GM04503 (cell line): ENCODE data around the gene FTCD.

ENCODE experiments used
- DNase-seq: peaks from one replicate; pipeline ENCODE4 v3.0.0-alpha.2; 2012; ENCODE audit warnings: low read depth

The FTCD gene

GRCh38 chr21:46124083-46124925 is 31.1 kb downstream of the FTCD start:
- DNase-seq = no peak

GRCh38 chr21:46122758-46123683 is 32.4 kb downstream of the FTCD start:
- no peak for DNase-seq

- peak; percentile 62 for DNase-seq
Observed at GRCh38 chr21:46122237-46122671, 33.1 kb downstream of the FTCD start.

- no peak for DNase-seq
Observed at GRCh38 chr21:46121286-46122221, 33.8 kb downstream of the FTCD start.

- no peak for DNase-seq
Observed at GRCh38 chr21:46120301-46121285, 34.8 kb downstream of the FTCD start.

- no peak for DNase-seq
Observed at GRCh38 chr21:46119637-46120271, 35.6 kb downstream of the FTCD start.

- DNase-seq = no peak
Observed at GRCh38 chr21:46119144-46119636, 36.2 kb downstream of the FTCD start.

- DNase-seq = no peak
Observed at GRCh38 chr21:46118316-46119143, 36.8 kb downstream of the FTCD start.

- DNase-seq = no peak
Observed at GRCh38 chr21:46117586-46118315, 37.6 kb downstream of the FTCD start.

- no peak for DNase-seq
Observed at GRCh38 chr21:46116776-46117585, 38.4 kb downstream of the FTCD start.

GRCh38 chr21:46116189-46116775 is 39.1 kb downstream of the FTCD start:
- no peak for DNase-seq

GRCh38 chr21:46115441-46116188 is 39.8 kb downstream of the FTCD start:
- no peak for DNase-seq

GRCh38 chr21:46114963-46115362 is 40.4 kb downstream of the FTCD start:
- DNase-seq = no peak

- no peak for DNase-seq
Observed at GRCh38 chr21:46113497-46114176, 41.7 kb downstream of the FTCD start.

- DNase-seq = no peak
Observed at GRCh38 chr21:46112725-46113215, 42.6 kb downstream of the FTCD start.
